Activated CD4-positive, alpha-beta T cell treated with anti-CD3 and anti-CD28 coated beads for 48 hours (primary cell): ENCODE measurements around the gene PCDHGA12.
"Not testable (repeated sequence)": the region's sequence is repeated elsewhere in the genome, so short reads cannot be mapped to it uniquely, and the experiment has no call there.

Experiments used
- DNase-seq: peaks from one replicate; pipeline ENCODE4 v3.0.0-alpha.2; 2020

Gene PCDHGA12

DNA sequence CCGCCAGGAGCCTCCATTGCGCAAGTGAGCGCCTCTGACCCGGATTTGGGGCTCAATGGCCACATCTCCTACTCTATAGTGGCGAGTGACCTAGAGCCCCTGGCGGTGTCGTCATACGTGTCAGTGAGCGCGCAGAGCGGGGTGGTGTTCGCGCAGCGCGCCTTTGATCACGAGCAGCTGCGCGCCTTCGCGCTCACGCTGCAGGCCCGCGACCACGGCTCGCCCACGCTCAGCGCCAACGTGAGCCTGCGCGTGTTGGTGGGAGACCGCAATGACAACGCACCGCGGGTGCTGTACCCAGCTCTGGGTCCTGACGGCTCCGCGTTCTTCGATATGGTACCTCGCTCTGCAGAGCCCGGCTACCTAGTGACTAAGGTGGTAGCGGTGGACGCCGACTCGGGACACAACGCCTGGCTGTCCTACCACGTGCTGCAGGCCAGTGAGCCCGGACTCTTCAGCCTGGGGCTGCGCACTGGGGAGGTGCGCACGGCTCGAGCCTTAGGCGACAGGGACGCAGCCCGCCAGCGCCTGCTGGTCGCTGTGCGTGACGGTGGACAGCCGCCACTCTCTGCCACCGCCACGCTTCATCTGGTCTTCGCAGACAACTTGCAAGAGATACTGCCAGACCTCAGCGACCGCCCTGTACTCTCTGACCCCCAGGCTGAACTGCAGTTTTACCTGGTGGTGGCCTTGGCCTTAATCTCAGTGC is 20.6 kb upstream of the PCDHGA12 start:
- no peak for DNase-seq

DNA sequence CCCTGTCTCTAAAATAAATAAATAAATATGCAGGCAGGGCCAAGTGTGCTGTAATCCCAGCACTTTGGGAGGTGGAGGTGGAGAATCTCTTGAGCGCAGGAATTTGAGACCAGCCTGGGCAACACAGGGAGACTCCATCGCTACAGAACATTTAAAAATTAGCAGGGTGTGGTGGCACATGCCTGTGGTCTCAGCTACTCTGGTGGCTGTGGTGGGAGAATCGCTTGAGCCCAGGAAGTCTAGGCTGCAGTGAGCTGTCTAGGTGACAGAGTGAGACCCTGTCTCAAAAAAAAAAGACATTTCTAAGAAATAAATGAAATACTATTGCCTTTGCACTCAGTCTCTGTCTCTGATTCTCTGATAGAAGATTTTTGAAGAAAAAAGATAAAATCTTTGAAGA is 18.7 kb upstream of the PCDHGA12 start:
- DNase-seq: no peak

DNA sequence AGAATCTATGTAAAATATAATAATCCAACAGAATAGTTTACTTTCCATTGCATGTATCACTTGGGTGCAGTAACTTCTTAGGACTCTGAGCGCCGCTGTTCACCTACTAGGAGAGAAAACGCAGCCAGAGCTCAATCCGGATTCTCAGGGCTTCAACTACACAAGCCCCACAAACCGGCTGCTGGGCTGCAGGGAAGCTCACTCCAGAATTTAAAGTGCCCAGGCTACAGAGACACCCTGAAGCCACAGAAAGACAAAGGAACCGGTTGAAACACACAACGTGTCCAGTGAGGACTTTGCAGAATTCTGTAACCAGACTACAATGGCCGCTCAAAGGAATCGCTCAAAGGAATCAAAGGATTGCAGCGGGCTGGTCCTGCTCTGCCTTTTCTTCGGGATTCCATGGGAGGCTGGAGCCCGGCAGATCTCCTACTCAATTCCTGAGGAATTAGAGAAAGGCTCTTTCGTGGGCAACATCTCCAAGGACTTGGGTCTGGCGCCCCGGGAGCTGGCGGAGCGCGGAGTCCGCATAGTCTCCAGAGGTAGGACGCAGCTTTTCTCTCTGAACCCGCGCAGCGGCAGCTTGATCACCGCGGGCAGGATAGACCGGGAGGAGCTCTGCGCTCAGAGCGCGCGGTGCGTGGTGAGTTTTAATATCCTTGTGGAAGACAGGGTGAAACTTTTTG is 17.3 kb upstream of the PCDHGA12 start, which contains the start of gene PCDHGA10:
Gene PCDHGA10, plus strand, starts transcription at position 134 of the 686 bp plus-strand sequence. Its CDS starts 189 bp downstream, at position 323.
- DNase-seq: peak; percentile 70

DNA sequence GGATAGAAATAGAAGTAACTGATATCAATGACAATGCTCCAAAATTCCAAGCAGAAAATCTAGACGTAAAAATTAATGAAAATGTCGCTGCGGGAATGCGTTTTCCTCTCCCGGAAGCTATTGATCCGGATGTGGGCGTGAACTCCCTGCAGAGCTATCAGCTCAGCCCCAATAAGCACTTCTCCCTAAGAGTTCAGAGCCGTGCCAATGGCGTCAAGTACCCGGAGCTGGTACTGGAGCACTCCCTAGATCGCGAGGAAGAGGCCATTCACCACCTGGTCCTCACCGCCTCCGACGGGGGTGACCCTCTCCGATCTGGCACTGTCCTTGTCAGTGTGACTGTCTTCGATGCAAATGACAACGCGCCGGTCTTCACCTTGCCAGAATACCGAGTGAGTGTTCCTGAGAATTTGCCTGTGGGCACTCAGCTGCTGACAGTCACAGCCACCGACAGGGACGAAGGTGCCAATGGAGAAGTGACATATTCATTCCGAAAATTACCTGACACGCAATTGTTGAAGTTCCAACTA is 16.7 kb upstream of the PCDHGA12 start:
- DNase-seq: no peak

DNA sequence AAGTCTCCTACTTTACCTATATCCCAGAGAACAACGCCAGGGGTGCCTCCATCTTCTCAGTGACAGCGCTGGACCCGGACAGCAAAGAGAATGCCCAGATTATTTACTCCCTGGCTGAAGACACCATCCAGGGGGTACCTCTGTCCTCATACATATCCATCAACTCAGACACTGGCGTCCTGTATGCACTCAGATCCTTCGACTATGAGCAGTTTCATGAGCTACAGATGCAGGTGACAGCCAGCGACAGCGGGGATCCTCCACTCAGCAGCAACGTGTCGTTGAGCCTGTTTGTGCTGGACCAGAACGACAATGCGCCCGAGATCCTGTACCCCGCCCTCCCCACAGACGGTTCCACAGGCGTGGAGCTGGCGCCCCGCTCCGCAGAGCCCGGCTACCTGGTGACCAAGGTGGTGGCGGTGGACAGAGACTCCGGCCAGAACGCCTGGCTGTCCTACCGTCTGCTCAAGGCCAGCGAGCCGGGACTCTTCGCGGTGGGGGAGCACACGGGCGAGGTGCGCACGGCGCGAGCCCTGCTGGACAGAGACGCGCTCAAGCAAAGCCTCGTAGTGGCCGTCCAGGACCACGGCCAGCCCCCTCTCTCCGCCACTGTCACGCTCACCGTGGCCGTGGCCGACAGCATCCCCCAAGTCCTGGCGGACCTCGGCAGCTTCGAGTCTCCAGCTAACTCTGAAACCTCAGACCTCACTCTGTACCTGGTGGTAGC is 15.6 kb upstream of the PCDHGA12 start:
- DNase-seq: not testable (repeated sequence)

DNA sequence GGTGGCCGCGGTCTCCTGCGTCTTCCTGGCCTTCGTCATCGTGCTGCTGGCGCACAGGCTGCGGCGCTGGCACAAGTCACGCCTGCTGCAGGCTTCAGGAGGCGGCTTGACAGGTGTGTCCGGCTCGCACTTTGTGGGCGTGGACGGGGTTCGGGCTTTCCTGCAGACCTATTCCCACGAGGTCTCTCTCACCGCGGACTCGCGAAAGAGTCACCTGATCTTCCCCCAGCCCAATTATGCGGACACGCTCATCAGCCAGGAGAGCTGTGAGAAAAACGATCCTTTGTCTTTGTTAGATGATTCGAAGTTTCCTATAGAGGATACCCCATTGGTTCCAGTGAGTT is 15.1 kb upstream of the PCDHGA12 start:
- not testable (repeated sequence) for DNase-seq

DNA sequence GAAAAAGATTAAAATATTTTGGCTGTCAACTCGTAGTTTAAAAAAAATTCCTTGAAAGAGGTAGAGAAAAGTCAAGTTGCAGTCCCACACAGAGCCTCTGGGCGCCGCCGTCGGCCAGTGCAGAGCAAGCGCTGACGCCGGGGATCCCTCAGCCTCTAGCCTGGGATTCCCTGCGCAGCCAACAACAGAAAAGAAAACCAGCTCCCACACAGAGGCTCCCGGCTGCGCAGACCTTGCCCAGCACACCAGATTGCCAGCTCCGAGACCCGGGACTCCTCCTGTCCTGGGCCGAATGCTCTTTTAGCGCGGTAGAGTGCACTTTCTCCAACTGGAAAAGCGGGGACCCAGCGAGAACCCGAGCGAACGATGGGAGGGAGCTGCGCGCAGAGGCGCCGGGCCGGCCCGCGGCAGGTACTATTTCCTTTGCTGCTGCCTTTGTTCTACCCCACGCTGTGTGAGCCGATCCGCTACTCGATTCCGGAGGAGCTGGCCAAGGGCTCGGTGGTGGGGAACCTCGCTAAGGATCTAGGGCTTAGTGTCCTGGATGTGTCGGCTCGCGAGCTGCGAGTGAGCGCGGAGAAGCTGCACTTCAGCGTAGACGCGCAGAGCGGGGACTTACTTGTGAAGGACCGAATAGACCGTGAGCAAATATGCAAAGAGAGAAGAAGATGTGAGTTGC is 12.7 kb upstream of the PCDHGA12 start, which contains the start of gene PCDHGB7:
Gene PCDHGB7, plus strand, starts transcription at position 184 of the 679 bp plus-strand sequence. Its CDS starts 183 bp downstream, at position 367.
- peak; percentile 78 for DNase-seq

DNA sequence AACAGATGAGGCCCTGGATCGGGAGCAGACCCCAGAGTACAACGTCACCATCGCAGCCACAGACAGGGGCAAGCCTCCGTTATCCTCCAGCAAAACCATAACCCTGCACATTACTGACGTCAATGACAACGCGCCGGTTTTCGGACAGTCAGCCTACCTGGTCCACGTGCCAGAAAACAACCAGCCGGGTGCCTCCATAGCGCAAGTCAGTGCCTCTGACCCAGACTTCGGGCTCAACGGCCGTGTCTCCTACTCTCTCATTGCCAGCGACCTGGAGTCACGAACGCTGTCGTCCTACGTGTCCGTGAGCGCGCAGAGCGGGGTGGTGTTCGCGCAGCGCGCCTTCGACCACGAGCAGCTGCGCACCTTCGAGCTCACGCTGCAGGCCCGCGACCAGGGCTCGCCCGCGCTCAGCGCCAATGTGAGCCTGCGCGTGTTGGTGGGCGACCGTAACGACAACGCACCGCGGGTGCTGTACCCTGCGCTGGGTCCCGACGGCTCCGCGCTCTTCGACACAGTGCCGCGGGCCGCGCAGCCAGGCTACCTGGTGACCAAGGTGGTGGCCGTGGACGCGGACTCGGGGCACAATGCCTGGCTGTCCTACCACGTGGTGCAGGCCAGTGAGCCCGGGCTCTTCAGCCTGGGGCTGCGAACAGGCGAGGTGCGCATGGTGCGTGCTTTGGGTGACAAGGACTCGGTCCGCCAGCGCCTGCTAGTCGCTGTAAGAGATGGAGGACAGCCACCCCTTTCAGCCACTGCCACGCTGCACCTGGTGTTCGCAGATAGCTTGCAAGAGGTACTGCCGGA is 11.0 kb upstream of the PCDHGA12 start:
- DNase-seq: no peak

DNA sequence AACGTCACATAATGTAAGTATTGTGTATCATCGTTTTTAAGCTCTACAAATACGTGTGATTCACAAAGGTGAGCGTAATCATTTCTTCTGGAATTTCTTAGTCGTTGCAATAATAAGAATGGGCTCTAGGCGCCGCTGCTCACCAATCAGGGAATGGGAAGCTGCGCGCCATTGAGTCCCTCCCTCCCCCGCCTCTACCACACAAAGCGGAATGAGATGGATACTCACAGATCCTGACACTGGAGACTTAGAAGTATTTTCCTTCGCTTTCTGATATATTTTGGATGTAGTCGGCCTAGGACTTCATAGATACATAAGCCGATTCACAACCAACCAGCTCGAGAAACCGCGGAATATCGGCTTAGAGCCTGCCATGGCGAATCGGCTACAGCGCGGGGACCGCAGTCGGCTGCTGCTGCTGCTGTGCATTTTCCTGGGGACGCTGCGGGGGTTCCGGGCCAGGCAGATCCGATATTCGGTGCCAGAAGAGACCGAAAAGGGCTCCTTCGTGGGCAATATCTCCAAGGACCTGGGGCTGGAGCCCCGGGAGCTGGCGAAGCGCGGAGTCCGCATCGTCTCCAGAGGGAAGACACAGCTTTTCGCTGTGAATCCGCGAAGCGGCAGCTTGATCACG is 9.3 kb upstream of the PCDHGA12 start, which contains the start of gene PCDHGA11:
Gene PCDHGA11, plus strand, starts transcription at position 197 of the 634 bp plus-strand sequence. Its CDS starts 177 bp downstream, at position 374.
- DNase-seq: peak; percentile 75

DNA sequence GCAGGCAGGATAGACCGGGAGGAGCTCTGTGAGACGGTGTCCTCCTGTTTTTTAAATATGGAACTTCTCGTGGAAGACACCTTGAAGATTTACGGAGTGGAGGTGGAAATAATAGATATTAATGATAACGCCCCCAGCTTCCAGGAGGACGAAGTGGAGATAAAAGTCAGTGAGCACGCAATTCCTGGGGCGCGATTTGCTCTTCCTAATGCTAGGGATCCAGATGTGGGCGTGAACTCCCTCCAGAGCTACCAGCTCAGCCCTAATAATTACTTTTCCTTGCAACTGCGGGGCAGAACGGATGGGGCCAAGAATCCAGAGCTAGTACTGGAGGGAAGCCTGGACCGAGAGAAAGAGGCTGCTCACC is 8.8 kb upstream of the PCDHGA12 start:
- DNase-seq: no peak

DNA sequence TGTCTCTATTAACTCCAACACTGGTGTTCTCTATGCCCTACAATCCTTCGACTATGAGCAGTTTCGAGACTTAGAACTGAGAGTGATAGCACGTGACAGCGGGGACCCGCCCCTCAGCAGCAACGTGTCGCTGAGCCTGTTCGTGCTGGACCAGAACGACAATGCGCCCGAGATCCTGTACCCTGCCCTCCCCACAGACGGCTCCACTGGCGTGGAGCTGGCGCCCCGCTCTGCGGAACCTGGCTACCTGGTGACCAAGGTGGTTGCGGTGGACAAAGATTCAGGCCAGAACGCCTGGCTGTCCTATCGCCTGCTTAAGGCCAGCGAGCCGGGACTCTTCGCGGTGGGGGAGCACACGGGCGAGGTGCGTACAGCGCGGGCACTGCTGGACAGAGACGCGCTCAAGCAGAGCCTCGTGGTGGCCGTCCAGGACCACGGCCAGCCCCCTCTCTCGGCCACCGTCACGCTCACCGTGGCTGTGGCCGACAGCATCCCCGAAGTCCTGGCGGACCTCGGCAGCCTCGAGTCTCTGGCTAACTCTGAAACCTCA is 7.5 kb upstream of the PCDHGA12 start:
- no peak for DNase-seq

DNA sequence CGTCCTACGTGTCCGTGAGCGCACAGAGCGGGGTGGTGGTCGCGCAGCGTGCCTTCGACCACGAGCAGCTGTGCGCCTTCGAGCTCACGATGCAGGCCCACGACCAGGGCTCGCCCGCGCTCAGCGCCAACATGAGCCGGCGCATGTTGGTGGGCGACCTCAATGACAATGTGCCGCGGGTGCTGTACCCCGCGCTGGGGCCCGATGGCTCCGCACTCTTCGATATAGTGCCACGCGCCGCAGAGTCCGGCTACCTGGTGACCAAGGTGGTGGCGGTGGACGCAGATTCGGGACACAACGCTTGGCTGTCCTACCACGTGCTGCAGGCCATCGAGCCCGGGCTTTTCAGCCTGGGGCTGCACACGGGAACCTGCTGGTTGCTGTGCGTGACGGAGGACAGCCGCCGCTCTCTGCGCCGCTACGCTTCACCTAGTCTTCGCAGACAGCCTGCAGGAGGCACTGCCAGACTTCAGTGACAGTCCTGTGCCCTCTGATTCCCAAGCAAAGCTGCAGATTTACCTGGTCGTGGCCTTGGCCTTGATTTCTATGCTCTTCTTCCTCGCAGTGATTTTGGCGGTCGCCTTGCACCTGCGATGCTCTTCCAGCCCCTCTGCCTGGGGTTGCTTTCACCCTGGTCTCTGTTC is 2.4 kb upstream of the PCDHGA12 start:
- no peak for DNase-seq

DNA sequence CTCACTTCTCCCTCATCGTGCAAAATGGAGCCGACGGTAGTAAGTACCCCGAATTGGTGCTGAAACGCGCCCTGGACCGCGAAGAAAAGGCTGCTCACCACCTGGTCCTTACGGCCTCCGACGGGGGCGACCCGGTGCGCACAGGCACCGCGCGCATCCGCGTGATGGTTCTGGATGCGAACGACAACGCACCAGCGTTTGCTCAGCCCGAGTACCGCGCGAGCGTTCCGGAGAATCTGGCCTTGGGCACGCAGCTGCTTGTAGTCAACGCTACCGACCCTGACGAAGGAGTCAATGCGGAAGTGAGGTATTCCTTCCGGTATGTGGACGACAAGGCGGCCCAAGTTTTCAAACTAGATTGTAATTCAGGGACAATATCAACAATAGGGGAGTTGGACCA is 979 bp downstream of the PCDHGA12 start:
- no peak for DNase-seq

DNA sequence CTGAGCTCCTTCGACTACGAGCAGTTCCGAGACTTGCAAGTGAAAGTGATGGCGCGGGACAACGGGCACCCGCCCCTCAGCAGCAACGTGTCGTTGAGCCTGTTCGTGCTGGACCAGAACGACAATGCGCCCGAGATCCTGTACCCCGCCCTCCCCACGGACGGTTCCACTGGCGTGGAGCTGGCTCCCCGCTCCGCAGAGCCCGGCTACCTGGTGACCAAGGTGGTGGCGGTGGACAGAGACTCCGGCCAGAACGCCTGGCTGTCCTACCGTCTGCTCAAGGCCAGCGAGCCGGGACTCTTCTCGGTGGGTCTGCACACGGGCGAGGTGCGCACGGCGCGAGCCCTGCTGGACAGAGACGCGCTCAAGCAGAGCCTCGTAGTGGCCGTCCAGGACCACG is 2.0 kb downstream of the PCDHGA12 start:
- not testable (repeated sequence) for DNase-seq

DNA sequence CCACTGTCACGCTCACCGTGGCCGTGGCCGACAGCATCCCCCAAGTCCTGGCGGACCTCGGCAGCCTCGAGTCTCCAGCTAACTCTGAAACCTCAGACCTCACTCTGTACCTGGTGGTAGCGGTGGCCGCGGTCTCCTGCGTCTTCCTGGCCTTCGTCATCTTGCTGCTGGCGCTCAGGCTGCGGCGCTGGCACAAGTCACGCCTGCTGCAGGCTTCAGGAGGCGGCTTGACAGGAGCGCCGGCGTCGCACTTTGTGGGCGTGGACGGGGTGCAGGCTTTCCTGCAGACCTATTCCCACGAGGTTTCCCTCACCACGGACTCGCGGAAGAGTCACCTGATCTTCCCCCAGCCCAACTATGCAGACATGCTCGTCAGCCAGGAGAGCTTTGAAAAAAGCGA is 2.4 kb downstream of the PCDHGA12 start:
- DNase-seq: not testable (repeated sequence)

DNA sequence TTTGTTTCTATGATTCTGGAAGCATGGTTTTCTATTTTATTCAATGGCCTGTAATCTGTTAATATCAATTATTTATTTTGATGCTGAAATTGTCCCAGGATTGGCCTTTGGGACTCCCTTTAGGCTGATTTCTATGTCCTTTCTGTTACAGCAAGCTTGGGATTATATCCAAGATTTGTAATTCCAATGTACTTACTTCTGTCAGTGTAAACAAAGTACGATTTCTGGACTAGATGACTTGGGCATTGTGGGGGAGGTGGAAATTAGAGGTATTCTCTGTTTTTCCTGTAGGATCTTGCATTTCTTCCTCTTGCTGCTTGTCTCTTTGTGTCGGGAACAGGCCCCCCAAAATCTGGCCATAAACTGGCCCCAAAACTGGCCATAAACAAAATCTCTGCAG is 3.7 kb downstream of the PCDHGA12 start:
- no peak for DNase-seq

DNA sequence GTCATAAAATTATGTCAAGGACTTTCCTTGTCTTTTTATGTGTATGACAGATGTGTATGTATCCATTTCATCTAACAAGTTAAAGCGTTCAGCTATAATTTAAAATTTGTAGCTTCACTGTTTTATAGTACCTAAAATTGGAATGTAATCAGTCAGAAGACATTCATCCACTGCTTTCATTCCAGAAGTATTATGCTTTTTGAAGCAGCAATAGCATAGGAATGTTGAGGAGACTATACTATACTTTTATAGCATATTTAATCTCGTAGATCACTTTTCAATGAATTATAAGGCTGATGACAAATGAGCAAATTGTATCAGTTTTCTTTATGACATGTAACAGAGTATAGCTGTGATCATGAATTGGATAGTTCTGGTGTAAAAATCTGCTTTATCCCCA is 6.9 kb downstream of the PCDHGA12 start:
- no peak for DNase-seq

DNA sequence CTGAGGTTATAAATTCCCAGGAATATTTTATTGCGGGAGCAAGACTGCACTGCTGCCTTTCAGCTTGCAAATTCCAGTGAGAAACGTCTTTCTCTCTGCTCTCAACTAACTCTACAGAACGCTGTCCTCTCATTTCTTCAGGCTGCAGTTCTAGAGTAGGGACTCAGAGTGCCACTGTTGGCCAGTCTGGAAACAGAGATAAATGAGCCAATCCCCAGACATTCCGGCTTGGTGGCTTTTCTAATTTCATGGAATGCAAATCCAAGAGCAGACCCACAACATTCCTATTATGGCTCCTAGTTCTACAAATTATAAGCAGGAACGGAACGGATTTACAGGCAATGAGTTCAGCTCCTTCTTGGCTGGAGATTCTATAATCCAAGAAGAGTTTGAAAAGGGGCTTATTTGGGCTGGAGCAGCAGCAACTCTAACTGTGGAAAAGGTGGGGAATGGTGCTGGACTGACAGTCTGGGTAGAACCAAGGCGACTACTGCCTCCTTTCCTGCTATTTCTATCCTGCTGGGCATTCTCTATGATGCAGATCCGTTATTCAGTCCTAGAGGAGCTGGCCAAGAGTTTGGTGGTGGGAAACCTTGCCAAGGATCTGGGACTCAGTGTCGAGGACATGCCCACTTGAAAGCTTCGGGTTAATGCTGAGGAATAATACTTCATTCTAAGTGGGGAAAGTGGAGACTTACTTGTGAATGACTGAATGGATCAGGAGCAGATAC is 9.3 kb downstream of the PCDHGA12 start:
- no peak for DNase-seq

DNA sequence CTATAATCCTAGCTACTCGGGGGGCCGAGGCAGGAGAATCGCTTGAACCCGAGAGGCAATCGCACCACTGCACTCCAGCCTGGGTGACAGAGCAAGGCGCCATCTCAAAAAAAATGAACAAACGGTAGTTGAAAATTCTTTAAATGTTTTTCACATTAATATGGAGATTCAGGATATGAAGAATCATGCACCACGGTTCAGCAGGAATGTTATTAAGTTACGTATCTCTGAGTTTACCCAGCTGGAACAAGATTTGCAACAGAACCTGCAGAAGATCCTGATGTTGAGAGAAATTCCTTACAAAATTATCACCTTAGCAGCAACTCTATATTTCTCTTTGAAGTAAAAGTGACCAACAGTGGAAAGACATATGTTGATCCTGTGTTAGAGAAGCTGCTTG is 10.0 kb downstream of the PCDHGA12 start:
- DNase-seq: no peak
